Stimulated activated CD4-positive, alpha-beta T cell treated with anti-CD3 and anti-CD28 coated beads, TNF-alpha, amount 100 ng/mL, for 4 hours (primary cell): ENCODE data around the gene SLC18A2.
"Not testable (repeated sequence)": the region's sequence is repeated elsewhere in the genome, so short reads cannot be mapped to it uniquely, and the experiment has no call there.

ENCODE experiments used
- DNase-seq, 3 experiments: peaks; one replicate each; pipeline ENCODE4 v3.0.0-alpha.2; 2020; ENCODE audit warnings: low read depth in 3 of 3

The SLC18A2 gene

DNA sequence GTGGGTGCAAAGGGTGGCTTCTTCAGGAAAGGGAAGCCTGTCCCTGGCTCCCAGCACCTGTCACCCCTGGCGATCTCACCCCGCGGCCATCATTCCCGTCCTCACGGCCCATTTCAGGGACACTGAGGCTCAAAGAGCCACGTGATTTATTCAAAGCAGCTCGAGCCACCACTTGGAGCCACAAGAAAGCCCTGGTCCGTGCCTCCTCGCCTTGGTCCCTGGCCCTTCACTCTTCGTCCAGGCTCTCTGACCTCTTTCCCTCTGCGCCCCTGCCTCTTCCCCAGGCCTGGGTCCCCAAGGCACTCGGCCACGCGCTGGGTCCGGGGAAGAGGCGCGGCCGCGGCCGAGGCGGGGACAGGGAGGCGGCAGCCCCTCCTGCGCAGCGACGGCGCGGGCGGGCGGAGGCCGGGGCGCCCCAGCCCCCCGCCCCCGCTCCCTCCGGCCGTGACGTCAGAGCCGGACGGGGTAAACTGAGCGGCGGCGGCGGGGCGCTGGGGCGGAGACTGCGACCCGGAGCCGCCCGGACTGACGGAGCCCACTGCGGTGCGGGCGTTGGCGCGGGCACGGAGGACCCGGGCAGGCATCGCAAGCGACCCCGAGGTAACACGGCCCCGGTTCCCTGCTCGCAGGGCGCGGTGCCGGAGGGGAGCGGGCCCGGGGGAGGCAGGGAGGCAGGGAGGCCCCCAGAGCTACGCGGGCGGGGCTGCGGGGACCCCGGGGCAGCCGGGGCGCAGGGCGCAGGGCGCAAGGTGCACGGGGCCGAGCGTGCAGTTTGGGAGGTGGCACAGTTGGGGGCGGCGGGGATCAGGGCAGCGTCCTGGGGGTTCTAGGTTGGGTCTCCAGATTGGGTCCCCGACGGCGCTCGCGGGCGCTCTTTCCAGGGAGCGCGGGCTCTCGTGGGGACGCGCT lies at the start of gene SLC18A2:
Gene SLC18A2, plus strand, starts transcription at position 494 of the 909 bp plus-strand sequence. CDS start 580 bp downstream, outside the sequence.
- DNase-seq: no peak

GRCh38 chr10:117197189-117197588 lies 43.7 kb upstream of the SLC18A2 start, which contains the start of gene KCNK18:
Gene KCNK18 (plus strand): TSS chr10:117197489. CDS start chr10:117197489, 0 bp downstream.
- no peak for DNase-seq

- DNase-seq: no peak
Measured at GRCh38 chr10:117198088-117198487, 42.8 kb upstream of the SLC18A2 start.

DNA sequence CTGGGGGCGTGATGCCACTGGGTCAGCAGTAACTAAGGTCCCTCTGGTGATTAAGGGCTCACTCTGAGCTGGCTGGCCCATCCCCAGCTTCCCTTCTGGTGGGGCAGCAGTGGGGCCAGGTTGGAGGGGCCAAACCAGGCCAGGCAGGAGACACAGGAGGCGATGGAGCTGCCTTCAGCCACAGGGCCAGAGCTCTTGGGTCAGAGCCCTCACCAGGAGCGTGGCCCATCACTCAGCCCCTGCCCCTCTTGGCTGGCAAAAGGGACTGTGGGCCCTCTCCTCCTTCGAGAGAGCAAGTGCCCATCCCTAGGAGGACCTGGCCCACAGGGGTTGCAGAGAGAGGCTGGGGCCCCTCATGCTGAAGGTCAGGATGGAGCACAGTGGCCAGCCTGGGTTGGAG lies 39.1 kb upstream of the SLC18A2 start:
- DNase-seq: no peak

DNA sequence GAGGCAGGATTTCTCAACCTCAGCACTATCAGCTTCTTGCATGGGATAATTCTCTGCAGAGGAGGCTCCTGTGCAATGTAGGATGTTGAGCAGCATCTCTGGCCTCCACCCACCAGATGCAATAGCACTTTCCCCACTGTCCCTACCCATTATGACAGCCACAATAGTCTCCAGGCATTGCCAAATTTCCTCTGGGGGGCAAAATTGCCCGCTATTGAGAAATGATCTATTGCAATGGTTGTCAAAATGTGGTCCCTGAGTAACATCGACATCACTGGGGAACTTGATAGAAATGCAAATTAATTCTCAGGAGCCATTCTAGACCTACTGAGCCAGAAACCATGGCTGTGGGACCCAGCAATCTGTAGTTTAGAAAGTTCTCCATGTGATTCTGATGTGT lies 36.6 kb upstream of the SLC18A2 start:
- no peak for DNase-seq

DNA sequence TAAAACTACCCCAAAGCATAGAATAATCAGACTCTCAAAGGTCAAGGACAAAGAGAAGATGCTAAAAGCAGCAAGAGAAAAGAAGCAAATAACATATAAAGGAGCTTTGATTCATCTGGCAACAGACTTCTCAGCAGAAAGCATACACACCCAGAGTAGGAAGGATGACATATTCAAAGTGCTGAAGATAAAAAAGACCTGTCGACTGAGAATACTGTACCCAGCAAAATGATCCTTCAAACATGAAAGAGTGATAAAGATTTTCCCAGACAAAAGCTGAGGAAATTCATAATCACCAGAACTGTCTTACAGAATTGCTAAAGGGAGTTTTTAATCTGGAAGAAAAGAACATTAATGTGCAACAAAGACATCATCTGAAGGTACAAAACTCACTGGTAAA lies 28.7 kb upstream of the SLC18A2 start:
- no peak for DNase-seq

DNA sequence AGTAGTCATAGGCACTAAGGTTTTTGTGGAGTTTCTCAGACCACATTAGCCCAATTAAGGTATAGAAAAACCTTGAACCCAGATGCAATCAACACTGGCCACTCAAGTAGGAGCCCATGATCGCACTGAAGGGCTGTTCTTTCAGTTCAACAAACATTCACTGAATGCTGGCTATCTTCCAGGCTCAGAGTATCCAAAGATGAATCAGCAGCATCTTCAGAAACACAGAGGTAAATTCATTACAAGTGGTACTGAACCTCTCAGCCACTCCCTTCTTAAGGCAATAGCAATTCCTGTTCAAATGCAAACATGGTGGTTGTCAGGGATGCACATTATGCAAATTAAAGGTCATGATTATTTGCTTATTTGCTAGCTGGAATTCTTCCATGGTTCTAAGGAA lies 26.5 kb upstream of the SLC18A2 start:
- DNase-seq: no peak

- no peak for DNase-seq
Measured at GRCh38 chr10:117215079-117215478, 25.8 kb upstream of the SLC18A2 start.

GRCh38 chr10:117216028-117216427 lies 24.9 kb upstream of the SLC18A2 start:
- no peak for DNase-seq

- peak; percentile 28 to 54 (median 50) for DNase-seq
Measured at GRCh38 chr10:117216611-117217195, 24.2 kb upstream of the SLC18A2 start.

DNA sequence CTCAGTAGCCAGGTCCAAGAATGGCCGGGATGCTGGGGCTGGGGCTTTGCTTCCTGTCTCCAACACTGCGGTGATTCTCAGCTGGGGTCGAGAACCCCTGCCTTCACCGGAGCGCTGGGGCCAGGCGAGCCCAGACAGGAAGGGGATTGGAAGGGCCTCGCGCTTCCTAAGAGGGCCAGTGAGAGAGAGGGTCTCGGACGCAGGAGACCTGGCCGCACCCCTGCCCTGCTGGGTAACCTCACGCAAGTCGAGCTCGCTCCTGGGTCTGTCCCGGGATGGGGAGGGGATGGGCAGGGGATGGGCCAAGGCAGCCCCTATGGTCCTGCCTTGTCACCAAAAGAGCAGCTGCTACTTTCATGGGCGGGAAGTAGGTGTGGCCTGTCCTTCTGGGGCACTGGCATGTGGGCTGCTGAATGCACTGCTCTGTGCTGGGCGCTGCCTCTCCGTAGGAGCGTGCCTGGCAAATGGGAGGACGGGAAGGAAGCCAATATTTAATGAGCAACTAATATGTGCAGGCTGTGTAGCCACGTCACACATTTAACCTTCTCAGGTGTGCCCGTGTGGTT lies 23.6 kb upstream of the SLC18A2 start:
- peak in 1 of 3 experiments; percentile 1 for DNase-seq

- no peak for DNase-seq
Measured at GRCh38 chr10:117218654-117219053, 22.3 kb upstream of the SLC18A2 start.

DNA sequence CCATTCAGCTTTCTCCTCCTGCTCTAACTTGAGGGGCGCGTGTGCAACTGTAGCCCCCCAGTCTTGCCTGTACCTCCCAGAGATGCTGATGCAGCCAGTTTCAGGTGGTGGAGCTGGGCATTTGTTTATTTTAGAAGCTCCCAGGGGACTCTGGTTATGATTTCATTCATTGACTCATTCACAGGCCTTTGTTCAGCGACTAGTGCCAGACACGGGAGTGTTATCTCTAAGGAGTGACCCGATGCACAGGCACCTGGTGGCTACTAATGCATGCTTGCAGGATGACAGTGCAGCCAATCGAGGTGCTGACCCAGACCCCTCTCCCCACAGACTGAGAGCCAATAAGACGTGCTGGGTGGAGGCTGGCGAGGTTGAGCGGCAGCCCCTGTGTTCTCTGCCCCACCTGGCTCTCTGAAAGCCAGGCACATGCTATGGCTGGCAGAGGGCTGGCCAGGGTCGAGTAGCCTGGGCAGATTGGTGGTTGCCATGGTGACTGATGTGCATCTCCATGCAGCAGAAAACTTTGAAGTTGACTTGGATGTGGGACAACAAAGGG lies 19.7 kb upstream of the SLC18A2 start:
- no peak for DNase-seq

GRCh38 chr10:117222552-117222951 lies 18.4 kb upstream of the SLC18A2 start:
- no peak for DNase-seq

- no peak for DNase-seq
Measured at GRCh38 chr10:117222976-117223692, 17.8 kb upstream of the SLC18A2 start.

- DNase-seq: no peak
Measured at GRCh38 chr10:117223693-117224430, 17.1 kb upstream of the SLC18A2 start.

- DNase-seq: no peak
Measured at GRCh38 chr10:117224881-117225280, 16.0 kb upstream of the SLC18A2 start.

GRCh38 chr10:117226813-117227451 lies 14.0 kb upstream of the SLC18A2 start:
- DNase-seq: no peak

GRCh38 chr10:117228210-117228609 lies 12.7 kb upstream of the SLC18A2 start:
- DNase-seq: no peak

DNA sequence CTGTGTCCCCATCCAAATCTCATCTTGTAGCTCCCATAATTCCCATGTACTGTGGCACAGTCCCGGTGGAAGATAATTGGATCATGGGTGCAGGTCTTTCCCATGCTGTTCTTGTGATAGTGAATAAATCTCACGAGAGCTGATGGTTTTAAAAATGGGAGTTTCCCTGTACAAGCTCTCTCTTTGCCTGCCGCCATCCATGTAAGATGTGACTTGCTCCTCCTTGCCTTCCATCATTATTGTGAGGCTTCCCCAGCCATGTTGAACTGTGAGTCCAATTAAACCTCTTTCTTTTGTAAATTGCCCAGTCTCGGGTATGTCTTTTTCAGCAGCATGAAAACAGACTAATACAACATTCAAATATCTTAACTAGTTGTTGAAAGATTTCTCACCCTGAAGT lies 10.8 kb upstream of the SLC18A2 start:
- DNase-seq: not testable (repeated sequence)
